Loucy (cell line): Measurements from ENCODE around the gene CCDC148.

Experiments used
- H2AFZ ChIP-seq: fragments of 200-600 bp; sonication (generic); 2 replicates; pipeline ENCODE4 v1.6.0; 2016; ENCODE audit warnings: antibody characterized with exemption, mild to moderate bottlenecking, low read length, moderate library complexity
- H3F3A ChIP-seq: fragments of 200-600 bp; 2 replicates; pipeline ENCODE4 v1.6.0; 2016; ENCODE audit warnings: antibody characterized with exemption, low read depth, mild to moderate bottlenecking
- H3K27me3 ChIP-seq: fragments of 200-600 bp; sonication (generic); 2 replicates; pipeline ENCODE4 v1.6.1; 2014; ENCODE audit warnings: low read length, mild to moderate bottlenecking; ENCODE audit not compliant: insufficient read depth, poor library complexity, severe bottlenecking
- H3K36me3 ChIP-seq: fragments of 200-600 bp; sonication (generic); 2 replicates; pipeline ENCODE4 v1.6.1; 2016; ENCODE audit warnings: low read length; ENCODE audit not compliant: insufficient read depth
- H3K4me1 ChIP-seq: fragments of 200-600 bp; sonication (generic); 2 replicates; pipeline ENCODE4 v1.5.1; 2014; ENCODE audit warnings: low read length, mild to moderate bottlenecking; ENCODE audit not compliant: insufficient read depth, poor library complexity, severe bottlenecking
- H3K4me2 ChIP-seq: fragments of 200-600 bp; sonication (generic); 2 replicates; pipeline ENCODE4 v1.6.0; 2014; ENCODE audit warnings: antibody characterized with exemption, low read length, low read depth, mild to moderate bottlenecking; ENCODE audit not compliant: poor library complexity, severe bottlenecking
- H3K4me3 ChIP-seq: fragments of 200-600 bp; sonication (generic); 2 replicates; pipeline ENCODE4 v1.5.1; 2014; ENCODE audit warnings: low read length, mild to moderate bottlenecking, mixed read lengths; ENCODE audit not compliant: poor library complexity, severe bottlenecking
- H3K79me2 ChIP-seq: fragments of 200-600 bp; sonication (generic); 2 replicates; pipeline ENCODE4 v1.6.1; 2014; ENCODE audit warnings: low read length; ENCODE audit not compliant: insufficient read depth
- H3K9ac ChIP-seq: fragments of 200-600 bp; sonication (generic); 2 replicates; pipeline ENCODE4 v1.6.0; 2014; ENCODE audit warnings: mild to moderate bottlenecking, low read depth, low read length, moderate library complexity; ENCODE audit not compliant: poor library complexity, severe bottlenecking
- H3K9me2 ChIP-seq: fragments of 200-600 bp; sonication (generic); replicated peaks from 2 replicates; pipeline ENCODE4 v1.6.1; 2016; ENCODE audit warnings: low read depth, low read length, mixed read lengths
- H3K9me3 ChIP-seq: fragments of 200-600 bp; sonication (generic); 2 replicates; pipeline ENCODE4 v1.6.1; 2014; ENCODE audit warnings: mild to moderate bottlenecking, antibody characterized with exemption, low read length, low read depth; ENCODE audit not compliant: insufficient read depth
- H4K20me1 ChIP-seq: fragments of 200-600 bp; sonication (generic); 2 replicates; pipeline ENCODE4 v1.6.0; 2014; ENCODE audit warnings: antibody characterized with exemption, low read length, mild to moderate bottlenecking; ENCODE audit not compliant: insufficient read depth, poor library complexity, severe bottlenecking
- EZH2phosphoT487 ChIP-seq: fragments of 200-600 bp; IDR thresholded peaks from 2 replicates; pipeline ENCODE4 v1.6.1; 2018; ENCODE audit warnings: antibody characterized with exemption, mild to moderate bottlenecking, moderate library complexity, borderline replicate concordance
- TF ChIP-seq, protein P1 (sequence below): fragments of 200-600 bp; sonication (generic); conservative IDR thresholded peaks from 2 replicates; pipeline ENCODE4 v1.5.1; 2014; ENCODE audit warnings: mild to moderate bottlenecking, antibody characterized with exemption, low read length

CCDC148 gene

DNA sequence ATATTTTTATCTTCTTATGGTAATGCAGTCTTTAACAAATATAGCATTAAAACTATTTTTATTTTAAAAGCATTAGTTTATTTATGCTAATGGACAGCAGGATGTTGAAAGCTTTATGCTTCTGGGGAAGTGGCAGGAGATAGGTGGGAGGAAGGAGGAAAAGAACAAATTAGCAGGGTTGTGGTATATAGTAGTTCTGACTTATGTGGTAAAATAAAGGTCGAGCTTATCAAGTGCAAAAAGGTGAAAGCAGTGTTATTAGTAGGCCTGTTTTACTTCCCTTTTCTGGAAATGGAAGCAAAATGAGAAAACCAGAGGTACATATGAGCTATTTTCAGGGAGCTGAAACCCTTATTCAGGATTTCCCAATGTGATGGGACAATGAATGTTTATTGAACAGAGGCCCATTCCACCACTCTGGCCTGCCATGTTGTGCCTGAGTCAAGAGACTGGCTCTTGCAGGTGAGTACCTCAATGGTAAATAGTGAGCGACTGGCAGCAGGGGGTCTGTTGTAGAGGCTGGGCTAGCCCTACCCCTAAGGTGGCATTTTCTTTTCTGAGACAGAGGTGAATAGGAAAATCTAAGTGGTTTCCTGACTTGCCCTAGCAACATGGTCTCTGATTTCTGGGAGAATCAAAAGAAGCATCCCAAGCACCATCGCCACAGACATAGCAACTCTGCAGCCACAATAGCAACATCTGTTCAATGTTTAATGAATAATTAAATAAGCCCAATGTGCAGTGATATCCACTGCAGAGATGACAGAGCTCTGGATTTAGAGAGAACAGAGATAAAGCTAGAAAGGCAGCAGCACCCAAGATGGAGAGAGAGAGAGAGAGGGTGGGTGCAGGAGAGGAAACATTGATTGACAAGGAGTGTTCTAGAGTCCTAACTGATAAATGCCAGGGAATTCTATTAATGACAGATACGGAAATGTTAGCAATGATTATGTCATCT is 235.2 kb downstream of the CCDC148 start:
- H4K20me1 ChIP-seq, result no peaks in the 10 kb centered on the region
- no peaks in the 10 kb centered on the region for H3K36me3 ChIP-seq
- no peak overlapping the region for H3K9ac ChIP-seq
- H2AFZ ChIP-seq, result no peak overlapping the region
- no peak for TF ChIP-seq EZH2phosphoT487
- H3K9me3 ChIP-seq, result no peaks in the 10 kb centered on the region
- H3K9me2 ChIP-seq, result no peaks in the 10 kb centered on the region
- no peak overlapping the region for H3K4me3 ChIP-seq
- H3K4me2 ChIP-seq, result no peak overlapping the region
- H3K27me3 ChIP-seq, result no peaks in the 10 kb centered on the region
- H3F3A ChIP-seq, result no peaks in the 10 kb centered on the region
- H3K79me2 ChIP-seq, result no peaks in the 10 kb centered on the region
- no peaks in the 10 kb centered on the region for H3K4me1 ChIP-seq

DNA sequence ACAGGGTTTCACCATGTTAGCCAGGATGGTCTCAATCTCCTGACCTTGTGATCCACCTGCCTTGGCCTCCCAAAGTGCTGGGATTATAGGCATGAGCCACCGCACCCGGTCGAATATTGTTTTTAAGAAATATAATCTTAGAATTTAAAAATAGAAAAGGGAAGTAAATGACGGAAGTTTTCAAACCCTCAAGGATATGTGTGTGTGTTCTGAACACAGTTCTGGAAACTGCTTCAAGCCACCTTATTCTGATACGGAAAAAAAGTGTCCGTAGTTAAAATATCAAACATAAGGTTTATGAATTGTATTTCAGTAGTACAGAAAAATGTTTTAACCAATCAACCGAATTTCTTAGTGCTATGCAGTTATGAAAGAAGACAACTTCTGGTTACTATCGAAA is 239.0 kb downstream of the CCDC148 start:
- Histone ChIP-seq H3K4me3 (no peak overlapping the region), H3K4me1 (no peaks in the 10 kb centered on the region), H3K9me3 (no peaks in the 10 kb centered on the region), H2AFZ (no peak overlapping the region), H4K20me1 (no peaks in the 10 kb centered on the region), H3K36me3 (no peaks in the 10 kb centered on the region), H3K79me2 (no peaks in the 10 kb centered on the region), H3F3A (no peaks in the 10 kb centered on the region), H3K27me3 (no peaks in the 10 kb centered on the region), H3K4me2 (no peak overlapping the region), H3K9me2 (no peaks in the 10 kb centered on the region), H3K9ac (no peak overlapping the region)
- TF ChIP-seq, protein P1, sequence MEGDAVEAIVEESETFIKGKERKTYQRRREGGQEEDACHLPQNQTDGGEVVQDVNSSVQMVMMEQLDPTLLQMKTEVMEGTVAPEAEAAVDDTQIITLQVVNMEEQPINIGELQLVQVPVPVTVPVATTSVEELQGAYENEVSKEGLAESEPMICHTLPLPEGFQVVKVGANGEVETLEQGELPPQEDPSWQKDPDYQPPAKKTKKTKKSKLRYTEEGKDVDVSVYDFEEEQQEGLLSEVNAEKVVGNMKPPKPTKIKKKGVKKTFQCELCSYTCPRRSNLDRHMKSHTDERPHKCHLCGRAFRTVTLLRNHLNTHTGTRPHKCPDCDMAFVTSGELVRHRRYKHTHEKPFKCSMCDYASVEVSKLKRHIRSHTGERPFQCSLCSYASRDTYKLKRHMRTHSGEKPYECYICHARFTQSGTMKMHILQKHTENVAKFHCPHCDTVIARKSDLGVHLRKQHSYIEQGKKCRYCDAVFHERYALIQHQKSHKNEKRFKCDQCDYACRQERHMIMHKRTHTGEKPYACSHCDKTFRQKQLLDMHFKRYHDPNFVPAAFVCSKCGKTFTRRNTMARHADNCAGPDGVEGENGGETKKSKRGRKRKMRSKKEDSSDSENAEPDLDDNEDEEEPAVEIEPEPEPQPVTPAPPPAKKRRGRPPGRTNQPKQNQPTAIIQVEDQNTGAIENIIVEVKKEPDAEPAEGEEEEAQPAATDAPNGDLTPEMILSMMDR, result no peak
- no peak for TF ChIP-seq EZH2phosphoT487

DNA sequence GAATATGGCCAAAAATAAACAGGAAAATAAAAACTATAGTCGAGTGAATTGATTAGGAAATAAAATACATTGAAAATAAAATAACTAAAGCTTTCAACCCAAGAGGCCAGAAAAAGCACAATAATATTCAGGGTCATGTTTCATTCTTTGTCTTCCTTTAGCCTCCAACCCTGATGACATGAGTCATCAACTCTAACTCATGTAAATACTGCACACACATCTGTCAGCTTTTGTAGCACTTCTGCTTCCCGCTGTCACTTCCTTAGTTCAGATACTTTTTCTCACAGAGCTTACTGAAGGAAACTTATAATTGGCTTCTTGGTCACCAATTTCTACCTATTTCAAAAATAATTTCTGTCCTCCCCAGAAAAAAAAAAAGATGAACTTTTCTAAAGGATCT is 242.1 kb downstream of the CCDC148 start:
- Histone ChIP-seq H3F3A (no peaks in the 10 kb centered on the region), H3K79me2 (no peaks in the 10 kb centered on the region), H3K4me3 (no peak overlapping the region), H3K4me1 (no peaks in the 10 kb centered on the region), H4K20me1 (no peaks in the 10 kb centered on the region), H3K27me3 (no peaks in the 10 kb centered on the region), H3K4me2 (no peak overlapping the region), H3K9me3 (no peaks in the 10 kb centered on the region), H3K36me3 (no peaks in the 10 kb centered on the region), H3K9ac (no peak overlapping the region), H3K9me2 (no peaks in the 10 kb centered on the region), H2AFZ (no peak overlapping the region)
- TF ChIP-seq EZH2phosphoT487, result no peak
- TF ChIP-seq, protein P1, result no peak
